DOHH2 (cell line): ENCODE data around the gene ALKBH3.

Source experiments
- CTCF ChIP-seq: fragments of 200-600 bp; sonication (generic); IDR thresholded peaks from one replicate; pipeline ENCODE4 v1.5.1; 2014; ENCODE audit warnings: antibody characterized with exemption, mild to moderate bottlenecking, low read depth, low read length; ENCODE audit not compliant: poor library complexity, severe bottlenecking
- EZH2phosphoT487 ChIP-seq: fragments of 200-600 bp; sonication (generic); IDR thresholded peaks from 2 replicates; pipeline ENCODE4 v1.6.1; 2017; ENCODE audit warnings: borderline replicate concordance, mild to moderate bottlenecking, antibody characterized with exemption, low read length, moderate library complexity, mixed read lengths

- TF ChIP-seq CTCF (no peak), EZH2phosphoT487 (no peak)
Observed at GRCh38 chr11:43942662-43943371, 62.2 kb downstream of the ALKBH3 start.
